Hematopoietic multipotent progenitor cell treated with erythropoietin and hydrocortisone succinate and interleukin-3 and kit ligand, for 6 days (in vitro differentiated cells): ENCODE results near the gene SOX6.

Experiments
- DNase-seq: peaks from one replicate; pipeline ENCODE4 v3.0.0-alpha.2; 2015

The SOX6 gene

GRCh38 chr11:16136792-16137390 lies 219.5 kb downstream of the SOX6 start:
- no peak for DNase-seq

GRCh38 chr11:16133867-16134266 lies 222.5 kb downstream of the SOX6 start:
- no peak for DNase-seq

- DNase-seq: no peak
Measured at GRCh38 chr11:16127732-16128131, 228.6 kb downstream of the SOX6 start.

- DNase-seq: no peak
Measured at GRCh38 chr11:16126362-16126761, 230.0 kb downstream of the SOX6 start.

GRCh38 chr11:16125796-16126195 lies 230.6 kb downstream of the SOX6 start:
- DNase-seq: no peak

GRCh38 chr11:16124390-16124789 lies 232.0 kb downstream of the SOX6 start:
- no peak for DNase-seq

- DNase-seq: no peak
Measured at GRCh38 chr11:16121853-16122252, 234.5 kb downstream of the SOX6 start.

GRCh38 chr11:16120008-16120407 lies 236.3 kb downstream of the SOX6 start:
- DNase-seq: no peak

- DNase-seq: no peak
Measured at GRCh38 chr11:16117989-16118756, 238.2 kb downstream of the SOX6 start.

- no peak for DNase-seq
Measured at GRCh38 chr11:16114978-16115871, 241.1 kb downstream of the SOX6 start.

GRCh38 chr11:16114431-16114830 lies 241.9 kb downstream of the SOX6 start:
- DNase-seq: no peak

- DNase-seq: no peak
Measured at GRCh38 chr11:16111690-16112089, 244.7 kb downstream of the SOX6 start.

GRCh38 chr11:16110886-16111285 lies 245.5 kb downstream of the SOX6 start:
- DNase-seq: no peak

GRCh38 chr11:16099343-16099900 lies 256.9 kb downstream of the SOX6 start:
- DNase-seq: no peak

GRCh38 chr11:16098526-16099205 lies 257.7 kb downstream of the SOX6 start:
- no peak for DNase-seq

GRCh38 chr11:16097543-16097942 lies 258.8 kb downstream of the SOX6 start:
- no peak for DNase-seq

- DNase-seq: no peak
Measured at GRCh38 chr11:16096336-16096735, 260.0 kb downstream of the SOX6 start.

GRCh38 chr11:16095756-16096155 lies 260.6 kb downstream of the SOX6 start:
- no peak for DNase-seq

GRCh38 chr11:16093889-16094653 lies 262.3 kb downstream of the SOX6 start:
- DNase-seq: no peak

GRCh38 chr11:16091862-16092261 lies 264.5 kb downstream of the SOX6 start:
- no peak for DNase-seq

- DNase-seq: no peak
Measured at GRCh38 chr11:16089481-16089880, 266.9 kb downstream of the SOX6 start.

GRCh38 chr11:16088774-16089173 lies 267.6 kb downstream of the SOX6 start:
- DNase-seq: no peak
